NCI-H2029 (cell line): Measurements from ENCODE around the gene MMADHC.

Source experiments
- DNase-seq: peaks from one replicate; lab custom pipeline; 2025; lab: John Stamatoyannopoulos, UW

Gene MMADHC

DNA sequence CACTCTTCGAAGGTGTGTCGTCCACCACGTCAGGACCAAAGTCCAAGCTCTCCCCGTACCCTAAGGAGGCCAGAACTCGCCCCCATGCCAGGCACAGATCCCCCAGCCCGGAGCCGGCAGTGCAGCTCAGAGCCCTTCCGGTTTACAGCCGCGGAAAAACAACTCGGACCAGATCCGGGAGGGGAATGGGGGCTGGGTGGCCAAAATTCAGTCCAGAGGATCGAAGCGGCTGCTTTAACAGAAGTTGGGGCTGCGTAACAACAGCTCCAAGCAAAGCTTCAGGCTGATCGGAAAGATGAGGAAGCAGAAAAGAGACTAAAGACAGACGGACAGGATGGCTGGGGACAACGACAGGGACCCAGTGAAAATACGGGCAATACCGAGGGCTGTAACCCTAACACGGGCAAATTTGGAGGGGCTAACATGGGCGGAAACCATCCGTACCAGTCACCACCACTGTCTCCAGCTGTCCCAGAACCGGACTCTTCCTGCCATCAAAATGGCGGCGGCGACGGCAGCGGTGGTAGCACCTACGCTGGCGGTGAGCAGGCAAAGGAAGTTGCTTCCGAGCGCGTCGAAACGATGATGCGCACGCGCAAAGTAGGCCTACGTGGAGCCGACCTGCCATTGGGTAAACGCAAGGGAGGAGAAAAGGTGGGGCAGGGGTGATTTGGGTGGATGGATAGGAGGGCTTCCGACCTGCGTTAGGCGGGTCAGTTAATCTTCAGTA lies at the start of gene MMADHC:
Gene MMADHC, minus strand, starts transcription at position 556 of the 730 bp plus-strand sequence. CDS start 678 bp downstream, outside the sequence.
- peak; percentile 93 for DNase-seq

DNA sequence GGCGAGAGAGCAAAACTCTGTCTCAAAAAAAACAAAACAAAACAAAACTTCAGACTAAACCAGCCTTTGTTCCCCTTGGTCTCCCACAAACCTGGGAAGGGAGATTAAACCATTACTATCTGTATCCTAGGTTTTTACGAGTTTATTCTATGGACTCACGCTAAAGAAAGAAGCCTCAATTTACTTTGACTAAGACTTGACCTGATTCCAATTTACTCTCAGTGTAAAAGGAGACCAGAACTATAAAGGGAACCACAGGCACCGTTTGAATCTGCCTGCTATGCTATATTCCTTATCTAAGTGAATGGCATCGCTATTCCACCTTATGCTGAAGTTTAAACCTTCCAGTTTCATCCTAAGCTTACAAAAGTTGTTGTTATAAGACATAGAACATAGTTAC lies 46.5 kb upstream of the MMADHC start:
- no peak for DNase-seq

DNA sequence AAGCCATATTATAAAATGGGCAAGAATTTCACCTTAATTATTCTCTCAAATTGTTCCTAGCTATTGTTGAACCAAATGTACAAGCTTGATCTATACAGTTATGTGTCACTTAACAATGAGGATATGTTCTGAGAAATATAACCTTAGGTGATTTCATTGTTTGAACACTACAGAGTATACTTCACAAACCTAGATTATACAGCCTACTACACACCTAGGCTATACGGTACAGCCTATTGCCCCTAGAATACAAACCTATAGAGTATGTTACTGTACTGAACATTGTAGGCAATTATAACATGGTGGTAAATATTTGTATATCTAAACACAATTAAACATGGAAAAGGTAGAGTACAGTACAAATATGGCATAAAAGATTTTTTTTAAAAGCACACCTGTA lies 42.9 kb upstream of the MMADHC start:
- DNase-seq = no peak

DNA sequence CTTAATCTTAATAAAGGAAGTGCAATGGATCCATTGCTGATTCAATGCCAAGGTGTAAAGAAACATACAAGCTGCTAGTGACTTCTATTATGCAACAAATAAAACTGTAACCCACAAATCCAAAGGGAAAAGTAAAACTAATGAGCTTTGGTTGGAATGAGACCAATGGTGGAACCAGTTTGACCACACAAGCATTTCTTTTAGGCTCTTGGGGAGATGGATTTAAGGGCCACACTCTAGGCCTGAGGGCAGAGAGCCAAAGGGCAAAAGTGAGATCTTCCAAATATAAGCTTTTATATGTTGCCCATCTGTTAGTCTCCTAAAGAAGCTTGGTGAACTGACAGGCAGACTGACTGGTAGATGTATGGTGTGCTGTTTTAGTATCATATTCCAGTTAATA lies 41.5 kb upstream of the MMADHC start:
- no peak for DNase-seq

DNA sequence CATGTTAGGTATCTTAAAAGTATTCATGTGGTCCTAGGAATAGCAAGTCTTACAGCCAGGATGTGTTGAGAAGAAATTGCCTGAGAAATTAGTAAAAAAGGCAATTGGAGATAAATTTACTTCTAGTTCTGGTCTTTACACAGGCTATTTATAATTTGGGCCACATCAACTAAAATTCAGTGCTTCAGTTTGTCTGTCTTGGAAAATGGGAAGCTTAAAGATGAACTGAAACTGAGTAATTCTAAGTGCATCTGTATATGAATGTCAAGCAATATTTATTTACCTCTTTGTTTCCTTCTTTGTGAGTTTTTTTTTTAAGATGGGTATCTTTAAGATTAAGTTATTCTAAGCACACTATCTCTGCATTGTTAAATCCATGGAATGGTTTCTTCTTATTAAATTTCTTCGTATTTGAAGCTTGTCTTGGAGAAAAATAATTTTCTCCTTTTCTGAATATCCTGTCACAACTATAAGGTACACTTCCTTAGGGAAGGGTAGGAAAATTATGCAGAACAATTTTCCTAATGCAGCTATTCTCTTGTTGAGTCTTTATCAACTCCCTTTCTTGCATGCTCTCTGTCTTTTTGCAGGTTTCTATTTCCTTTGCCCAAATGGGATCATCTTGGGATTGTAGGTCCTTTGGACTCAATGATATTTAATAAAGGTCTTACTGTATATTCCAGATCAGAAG lies 39.7 kb upstream of the MMADHC start:
- no peak for DNase-seq

DNA sequence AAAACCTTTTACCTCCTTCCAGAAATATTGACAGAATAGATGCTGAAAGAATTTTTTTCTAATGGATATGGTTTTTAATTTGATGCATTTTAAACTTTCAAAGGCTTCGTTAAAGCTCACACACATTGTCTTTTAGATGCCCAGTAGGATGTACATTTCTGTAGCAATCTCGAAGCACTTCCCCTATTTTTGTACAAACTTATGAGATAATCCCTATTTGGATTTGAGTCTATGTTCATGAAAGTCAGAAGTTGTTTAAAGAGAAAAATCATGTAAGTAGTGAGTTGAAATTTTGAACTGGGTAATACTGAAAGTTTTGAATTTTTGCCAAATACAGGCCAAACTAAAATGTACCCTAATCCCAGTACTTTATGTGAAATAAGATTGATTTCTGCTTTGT lies 38.1 kb upstream of the MMADHC start:
- no peak for DNase-seq

DNA sequence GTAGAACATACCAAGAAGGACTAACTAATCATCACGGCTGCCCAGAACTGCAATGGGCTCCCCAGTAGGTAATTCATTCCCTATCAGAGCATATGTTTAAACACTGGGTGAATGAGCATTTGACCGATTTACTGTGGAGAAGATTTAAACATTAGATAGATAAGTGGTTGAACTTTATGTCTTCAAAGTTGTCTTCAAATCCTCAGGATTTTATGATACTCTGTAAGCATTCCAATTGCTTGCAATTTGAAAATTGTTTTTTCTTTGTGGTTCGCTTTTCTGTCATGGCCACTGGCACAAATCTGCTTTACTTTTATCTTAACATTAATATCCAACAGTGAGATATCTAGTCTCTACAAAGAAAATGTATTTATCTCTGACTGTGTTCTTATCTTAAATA lies 37.7 kb upstream of the MMADHC start:
- DNase-seq = no peak

DNA sequence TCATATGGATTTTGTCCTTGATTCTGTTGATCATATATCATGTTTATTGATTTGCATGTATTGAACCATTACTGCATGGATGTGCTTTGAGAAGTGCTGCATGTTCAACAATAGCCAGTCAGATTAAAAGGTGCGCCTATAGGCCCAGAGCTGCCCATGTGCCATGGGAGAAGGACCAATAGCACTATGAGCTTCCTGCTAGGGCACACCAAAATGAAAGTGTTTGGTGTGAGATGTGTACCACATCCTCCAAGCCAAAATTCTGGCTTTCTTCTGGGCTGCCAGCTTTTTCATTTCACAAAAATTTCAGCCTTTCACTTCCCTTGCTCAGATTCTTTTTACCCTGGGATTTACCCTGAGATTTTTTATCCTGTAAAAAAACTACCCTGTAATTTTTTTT lies 34.8 kb upstream of the MMADHC start:
- DNase-seq = no peak

DNA sequence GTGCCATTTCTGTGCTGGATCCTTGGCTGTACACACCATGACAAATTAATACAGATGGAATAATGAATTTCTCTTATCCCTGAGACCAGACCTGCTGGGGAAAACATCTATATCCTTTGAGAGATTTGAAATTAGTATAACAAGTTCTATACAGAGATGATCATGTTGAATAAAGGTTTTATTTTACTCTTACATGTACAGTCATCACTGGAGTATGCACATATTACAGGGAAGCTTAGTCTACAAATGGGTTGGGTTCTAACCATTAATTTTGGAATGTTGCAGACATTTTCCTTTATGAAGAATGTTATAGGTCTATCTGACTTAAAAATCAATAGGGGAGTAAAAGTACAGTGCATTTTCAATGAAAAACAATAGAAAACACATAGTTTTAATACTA lies 29.9 kb upstream of the MMADHC start:
- no peak for DNase-seq

DNA sequence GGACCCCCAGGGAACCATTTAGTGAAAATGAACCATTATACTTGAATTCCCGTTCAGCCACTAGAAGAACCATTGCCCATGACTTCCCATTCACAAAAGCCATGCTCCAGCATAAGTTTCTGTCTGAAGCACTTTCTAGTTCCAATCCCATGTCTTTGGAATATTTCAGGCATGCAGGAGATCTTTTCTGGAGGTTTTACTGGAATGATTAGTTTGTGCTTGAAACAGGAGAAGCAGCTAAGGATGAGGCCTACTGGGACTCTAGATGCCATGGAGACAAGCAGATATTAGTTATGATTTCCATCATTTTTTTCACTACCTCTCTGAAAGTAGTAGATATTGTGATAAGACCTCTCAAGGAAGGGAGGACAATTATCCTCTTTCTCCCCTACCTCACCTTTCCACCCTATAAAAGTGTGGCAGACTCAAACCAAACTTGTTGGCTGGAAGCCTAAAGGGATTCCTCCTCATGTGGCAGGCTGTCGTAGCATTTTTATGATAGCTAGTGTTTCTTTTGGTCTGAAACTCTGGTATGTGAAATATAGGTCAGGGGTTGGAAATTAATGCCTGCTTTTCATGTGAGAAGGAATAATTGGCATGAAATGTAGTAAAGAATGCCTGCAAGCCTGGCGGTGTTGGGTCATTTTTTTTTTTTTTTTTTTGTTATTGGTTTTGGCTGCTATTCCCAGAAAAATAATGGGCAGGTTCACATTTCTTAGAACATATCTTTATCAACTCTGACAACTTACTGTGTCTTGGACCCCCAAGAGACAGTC lies 29.3 kb upstream of the MMADHC start:
- no peak for DNase-seq

DNA sequence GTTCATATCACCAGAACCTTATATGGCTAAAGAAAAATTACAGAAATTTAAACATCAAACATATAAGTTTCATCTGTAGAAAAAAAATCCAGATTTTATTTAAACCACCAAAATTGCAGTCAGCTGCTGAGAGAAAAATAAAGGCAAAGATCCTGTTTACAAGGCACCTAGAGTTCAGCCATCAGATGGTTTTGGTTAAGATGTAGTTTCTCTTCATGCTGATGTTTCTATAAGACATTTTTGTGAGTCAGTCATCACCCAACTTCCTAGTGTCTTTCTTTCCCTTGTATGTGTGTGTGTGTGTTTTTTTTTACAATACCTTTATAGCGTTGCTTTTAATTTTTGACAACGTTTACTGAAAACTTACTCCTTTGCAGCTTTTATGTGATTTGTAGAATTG lies 26.1 kb upstream of the MMADHC start:
- no peak for DNase-seq

DNA sequence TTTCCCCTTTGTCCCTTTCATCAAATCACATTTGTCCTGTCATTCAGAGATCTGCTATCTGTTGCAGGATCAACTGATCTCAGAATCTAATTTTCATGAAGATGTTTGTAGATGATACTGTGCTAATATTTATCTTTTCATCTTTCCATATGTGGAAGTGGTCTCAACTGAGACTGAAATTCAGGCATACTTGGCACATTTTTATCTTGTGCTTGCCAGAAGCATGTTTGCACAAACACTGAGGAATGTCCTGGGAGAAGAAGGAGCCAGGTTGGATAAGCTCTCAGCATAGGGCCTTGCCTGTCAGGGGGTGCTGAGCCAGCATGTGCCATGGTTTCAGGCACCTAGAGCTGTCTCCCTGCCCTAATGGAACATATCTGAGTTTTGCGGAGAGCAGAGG lies 24.5 kb upstream of the MMADHC start:
- DNase-seq = no peak

DNA sequence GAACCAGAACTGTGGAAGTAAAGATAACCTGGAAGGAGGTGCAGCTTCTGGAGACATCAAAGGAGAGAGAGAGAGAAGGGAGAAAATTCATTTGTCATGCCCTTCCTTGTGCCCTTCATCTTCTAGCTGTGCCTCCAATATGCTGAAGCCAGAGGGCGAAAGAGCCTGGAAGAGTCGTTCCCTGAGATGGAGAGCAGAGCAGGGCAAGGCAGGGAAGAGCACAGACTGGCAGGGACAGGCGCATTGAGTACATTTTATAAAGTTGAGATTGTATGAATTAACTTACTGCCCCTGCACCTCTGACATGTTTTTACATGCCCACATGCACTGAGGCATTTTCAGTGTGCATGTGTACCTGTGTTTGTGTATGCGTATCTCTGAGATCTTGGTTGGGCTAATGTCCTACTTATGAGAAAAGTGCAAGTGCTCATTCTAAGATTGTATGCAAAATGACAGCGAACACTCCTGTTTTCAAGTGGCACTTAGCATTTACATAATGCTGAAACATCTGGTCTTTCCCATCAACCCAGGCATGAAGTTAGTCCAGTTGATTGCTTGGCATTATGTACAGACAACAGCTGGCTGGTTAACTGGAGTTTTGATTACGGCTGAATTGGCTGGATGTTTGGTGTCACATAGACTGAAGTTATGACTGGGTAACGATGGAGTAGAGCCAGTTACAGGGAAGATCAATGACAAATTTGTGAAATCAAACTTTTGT lies 23.7 kb upstream of the MMADHC start:
- no peak for DNase-seq

DNA sequence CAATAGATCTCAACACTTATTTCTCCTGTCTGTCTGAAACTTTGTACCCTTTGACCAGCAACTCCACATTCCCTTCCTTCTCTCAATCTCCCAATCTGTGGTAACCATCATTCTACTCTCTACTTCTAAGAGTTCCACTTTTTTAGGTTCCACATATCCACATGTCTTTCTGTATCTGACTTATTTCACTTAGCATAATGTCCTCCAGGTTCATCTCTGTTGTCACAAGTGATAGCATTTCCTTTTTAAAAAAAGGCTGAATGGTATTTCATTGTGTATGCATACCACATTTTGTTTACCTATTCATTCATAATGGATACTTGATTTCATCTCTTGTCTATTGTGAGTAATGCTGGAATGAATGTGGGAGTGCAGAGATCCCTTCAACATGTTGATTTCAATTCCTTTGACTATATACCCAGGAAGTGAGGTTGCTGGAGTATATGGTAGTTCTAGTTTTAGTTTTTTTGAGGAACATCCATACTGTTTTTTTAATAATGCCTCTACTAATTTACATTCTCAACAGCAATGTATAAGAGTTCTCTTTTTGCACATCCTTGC lies 18.8 kb upstream of the MMADHC start:
- DNase-seq = no peak

DNA sequence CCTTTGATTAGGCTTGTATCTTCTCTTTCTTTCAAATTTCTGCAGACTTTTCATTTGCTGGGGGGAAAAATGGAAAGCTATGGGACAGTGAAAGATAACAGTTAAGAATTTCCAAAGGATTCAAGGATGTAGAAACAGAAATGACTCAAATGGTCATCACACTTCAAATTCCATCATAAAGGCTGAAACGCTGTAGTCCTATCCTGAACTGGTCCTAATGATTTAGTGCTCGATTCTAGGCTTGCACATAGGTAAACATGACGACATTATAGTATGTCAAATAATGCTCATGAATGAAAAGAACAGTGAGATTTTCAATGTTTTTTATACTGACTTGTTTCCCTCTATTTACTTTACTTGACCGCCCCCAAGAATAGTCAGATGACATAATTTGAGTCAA lies 15.7 kb upstream of the MMADHC start:
- DNase-seq = no peak

DNA sequence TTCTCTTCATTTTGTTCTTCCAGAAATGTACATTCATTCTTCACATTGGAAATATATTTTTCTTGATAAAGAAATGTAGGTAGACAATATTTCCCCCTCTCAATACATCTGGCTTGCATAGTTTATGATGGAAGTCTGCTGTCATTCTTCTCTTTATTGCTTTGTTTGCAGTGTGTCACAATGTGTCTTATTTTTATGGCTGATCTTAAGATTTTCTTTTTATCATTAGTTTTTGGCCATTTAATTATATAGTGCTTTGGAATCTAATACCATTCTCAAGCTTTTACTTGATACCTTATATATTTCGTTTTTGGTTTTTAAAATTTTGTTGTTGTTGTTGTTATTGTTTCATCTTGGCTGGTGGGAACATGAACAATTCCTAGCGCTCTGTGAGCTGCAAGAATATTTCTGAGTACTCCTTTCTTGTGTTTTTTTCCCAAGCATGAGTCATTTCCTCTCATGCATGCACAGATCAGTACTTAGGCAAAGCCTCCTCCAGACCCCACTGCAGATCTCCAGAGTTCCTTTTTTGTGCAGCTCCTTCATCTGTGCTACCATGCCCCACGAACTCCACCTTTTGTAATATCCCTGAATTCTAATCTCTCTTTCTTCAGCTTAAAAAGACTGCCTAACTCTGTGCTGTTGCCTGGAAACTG lies 13.7 kb upstream of the MMADHC start:
- DNase-seq = no peak

DNA sequence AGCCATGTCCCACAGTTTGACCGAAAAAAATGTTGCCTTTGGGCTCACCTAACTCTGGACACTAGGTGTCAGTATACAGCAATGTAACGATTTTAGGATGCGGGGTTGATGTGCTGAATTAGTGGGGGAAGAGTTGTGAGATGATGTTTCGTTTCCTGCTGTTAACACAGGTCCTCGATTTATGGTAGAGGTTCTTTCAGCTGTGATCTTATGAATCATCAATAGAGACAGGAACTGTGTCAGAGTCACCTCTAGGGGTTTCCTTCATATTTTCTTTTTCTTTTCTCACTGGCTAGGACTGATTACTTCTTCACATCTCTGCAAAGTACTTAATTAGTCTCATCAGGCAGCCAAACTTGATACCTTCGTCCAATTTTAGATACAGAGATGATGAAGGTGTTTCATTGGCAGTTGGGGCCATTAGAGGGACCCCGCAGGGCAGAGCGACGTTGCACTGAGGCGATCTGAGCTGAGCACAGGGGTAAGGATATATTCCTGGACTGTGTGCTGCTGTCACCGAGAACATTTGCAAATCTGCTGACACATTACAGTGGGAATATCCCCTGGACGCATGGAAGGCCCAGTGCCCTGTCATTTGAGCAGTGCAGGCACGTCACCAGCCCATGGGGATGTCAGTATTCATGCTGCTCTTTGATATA lies 10.2 kb upstream of the MMADHC start:
- peak; percentile 50 for DNase-seq

DNA sequence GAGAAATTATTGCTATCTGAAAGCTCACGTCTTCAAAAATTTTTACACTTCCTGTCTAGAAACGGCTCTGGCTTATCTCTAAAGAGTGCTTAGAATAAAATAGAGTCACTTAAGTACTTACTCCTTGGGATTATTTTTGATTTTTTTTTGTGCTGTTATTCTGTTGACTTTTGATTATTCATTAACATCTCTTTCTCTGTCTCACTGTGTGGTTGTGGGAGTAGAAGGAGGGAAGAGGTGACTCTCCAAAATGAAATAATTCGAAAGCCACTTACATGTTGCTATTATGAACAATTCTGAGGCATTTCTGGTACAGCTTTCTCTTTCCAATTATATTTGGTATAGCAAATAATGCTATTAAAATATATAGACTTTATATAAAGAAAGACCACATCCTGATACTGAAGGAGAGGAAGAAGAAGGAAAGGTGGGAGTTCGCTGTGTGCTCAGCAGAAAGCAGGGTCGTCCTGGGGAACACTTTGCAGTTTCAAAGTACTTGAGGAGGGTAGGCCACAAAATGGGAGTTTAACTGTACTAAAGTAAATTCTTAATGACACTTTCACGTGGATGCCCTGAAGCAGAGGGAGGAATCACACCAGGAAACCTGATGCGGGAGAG lies 9.6 kb upstream of the MMADHC start:
- no peak for DNase-seq

DNA sequence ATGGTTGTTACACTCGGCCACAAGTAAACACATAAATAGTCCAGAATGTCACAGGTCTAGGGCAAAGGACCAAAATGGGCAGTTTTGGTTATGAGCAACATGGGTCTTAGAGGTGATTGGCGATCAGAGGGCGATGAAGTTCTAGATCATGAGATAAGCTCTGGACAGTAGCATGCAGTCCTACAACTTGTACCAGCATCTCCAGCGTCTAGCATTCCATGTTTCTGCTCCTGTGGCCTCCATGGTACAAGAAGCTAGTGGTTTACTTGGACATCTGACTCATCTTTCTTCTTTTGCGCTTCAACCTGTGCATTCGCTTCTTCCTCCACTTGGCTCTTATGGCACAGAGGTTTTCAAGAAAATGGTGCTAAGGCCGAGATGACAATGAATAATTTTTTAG lies 8.9 kb upstream of the MMADHC start:
- DNase-seq = no peak
